CD4-positive, CD25-positive, alpha-beta regulatory T cell (primary cell): ENCODE results near the gene COG4. TPM values are rescaled to one million over a fixed set of nuclear protein-coding genes. Genes with fewer than 3 reads are reported as not detected.

Source experiments
- ATAC-seq, 2 donors: fragments of 150-1000 bp; cut with Tn5 transposase; one replicate each; pipeline ENCODE4 v1.10.0; 2021; ENCODE audit warnings: low read depth in 2 of 2, moderate number of reproducible peaks in 2 of 2, moderate library complexity in 1 of 2
- DNase-seq, 3 donors: peaks; one replicate each; pipeline versions ENCODE4 v3.0.0 to v3.0.0-alpha.2; 2012 to 2022; ENCODE audit warnings: mixed read lengths in 1 of 3
- H3K27ac ChIP-seq: one replicate; pipeline ENCODE4 v1.7.0; 2013; ENCODE audit warnings: mild to moderate bottlenecking, low read length; ENCODE audit not compliant: insufficient read depth, poor library complexity, severe bottlenecking
- H3K27me3 ChIP-seq: one replicate; pipeline ENCODE4 v1.7.0; 2013; ENCODE audit warnings: low read length; ENCODE audit not compliant: control insufficient read depth, insufficient read depth
- H3K36me3 ChIP-seq: one replicate; pipeline ENCODE4 v1.7.0; 2013; ENCODE audit warnings: mild to moderate bottlenecking, low read length, moderate library complexity; ENCODE audit not compliant: control insufficient read depth, insufficient read depth
- H3K4me1 ChIP-seq: 2 replicates; pipeline ENCODE4 v1.7.0; 2013; ENCODE audit warnings: mild to moderate bottlenecking, low read length; ENCODE audit not compliant: insufficient read depth, control insufficient read depth, poor library complexity, severe bottlenecking
- H3K4me3 ChIP-seq: one replicate; pipeline ENCODE4 v1.7.0; 2013; ENCODE audit warnings: low read depth, mild to moderate bottlenecking, low read length, moderate library complexity
- H3K9me3 ChIP-seq, 2 experiments: 1 replicate in 1 of 2; 2 replicates in 1 of 2; pipeline ENCODE4 v1.7.0; 2013; ENCODE audit warnings: low read length in 2 of 2, mild to moderate bottlenecking in 1 of 2, moderate library complexity in 1 of 2; ENCODE audit not compliant: control insufficient read depth in 2 of 2
- H3K27ac Mint-ChIP-seq, 3 donors: one replicate each; pipeline ENCODE4 v1.8.0; 2020 to 2022; ENCODE audit warnings: mild to moderate bottlenecking in 3 of 3, mixed read lengths in 3 of 3, moderate library complexity in 2 of 3
- H3K27me3 Mint-ChIP-seq: one replicate; pipeline ENCODE4 v1.8.0; 2022; ENCODE audit warnings: mild to moderate bottlenecking, mixed read lengths
- H3K36me3 Mint-ChIP-seq: one replicate; pipeline ENCODE4 v1.8.0; 2020; ENCODE audit warnings: mixed read lengths
- H3K4me1 Mint-ChIP-seq, 4 donors: one replicate each; pipeline ENCODE4 v1.8.0; 2020 to 2022; ENCODE audit warnings: mixed read lengths in 4 of 4, mild to moderate bottlenecking in 1 of 4
- H3K4me3 Mint-ChIP-seq, 4 donors: one replicate each; pipeline ENCODE4 v1.8.0; 2020 to 2022; ENCODE audit warnings: mild to moderate bottlenecking in 4 of 4, mixed read lengths in 4 of 4, moderate library complexity in 3 of 4
- H3K9me3 Mint-ChIP-seq, 7 donors: one replicate each; pipeline ENCODE4 v1.8.0; 2020 to 2022; ENCODE audit warnings: mixed read lengths in 7 of 7, mild to moderate bottlenecking in 3 of 7, moderate library complexity in 2 of 7
- polyA plus RNA-seq, 4 donors: library from polyadenylated mRNA; unstranded; fragments of 300-500 nt; fragmentation: Illumina TruSeq; gene quantifications; one replicate each; pipeline ENCODE4 v1.2.3, GENCODE V29; 2021
- total RNA-seq: library from RNA; stranded (reverse); gene quantifications from one replicate; pipeline ENCODE4 v1.2.3, GENCODE V29; 2022

Gene COG4
- total RNA-seq (57.4 TPM), polyA plus RNA-seq (10 to 100 TPM; 37.5 to 73.2 (median 48.1) TPM)

DNA sequence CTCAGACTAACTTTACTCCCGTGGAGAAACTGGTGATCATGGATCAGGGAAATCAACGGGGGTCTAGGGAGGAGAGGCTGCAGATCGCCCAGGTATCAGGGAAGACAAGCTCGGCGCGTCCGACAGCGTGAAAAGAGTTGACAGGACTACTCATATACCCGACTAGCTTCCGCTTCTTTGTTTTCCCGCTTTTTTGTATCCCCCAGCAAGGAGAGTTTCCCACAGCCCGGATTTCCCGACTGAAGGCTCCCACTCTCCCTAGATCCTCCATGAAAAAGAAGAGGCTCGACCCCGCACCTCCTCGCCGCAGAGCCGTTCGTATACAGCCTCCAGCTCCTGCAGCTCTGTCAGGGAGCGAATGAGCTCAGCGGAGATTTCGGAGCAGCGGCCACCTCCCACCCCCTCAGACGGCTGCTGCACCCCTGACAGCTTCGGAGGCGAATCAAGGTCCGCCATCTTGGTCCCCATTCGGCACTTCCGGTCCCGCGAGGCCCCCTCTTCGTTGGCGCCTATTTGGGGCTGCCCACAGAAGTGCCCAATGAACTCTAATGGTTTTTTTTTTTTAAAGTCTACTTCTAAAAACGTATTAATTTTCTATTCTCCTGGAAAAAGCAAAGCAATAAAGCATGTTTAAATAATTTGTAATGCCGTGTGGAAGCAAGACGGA is at the start of gene COG4:
Gene COG4 (minus strand): TSS at position 479 of the 667 bp plus-strand sequence. CDS start 11 bp downstream, at position 468.
- ATAC-seq (peak; percentile 76), DNase-seq (peak; percentile 90 to 93 (median 92))
- Mint-ChIP-seq H3K27me3 (peaks cover 5% of the 10 kb centered on the region), H3K4me3 (peak within 1 kb of the TSS; percentile 97 to 100 (median 98)), H3K4me1 (peaks cover 30 to 73% (median 51%) of the 10 kb centered on the region in 4 donors), H3K27ac (peak within 1 kb of the TSS; percentile 98 to 100 (median 98)), H3K9me3 (no peaks in the 10 kb centered on the region), H3K36me3 (peaks cover 13% of the 10 kb centered on the region)
- Histone ChIP-seq H3K4me3 (peak within 1 kb of the TSS; percentile 100), H3K36me3 (peaks cover 21% of the 10 kb centered on the region), H3K27me3 (no peaks in the 10 kb centered on the region), H3K9me3 (no peaks in the 10 kb centered on the region), H3K27ac (peak within 1 kb of the TSS; percentile 94), H3K4me1 (peaks cover 60% of the 10 kb centered on the region)

DNA sequence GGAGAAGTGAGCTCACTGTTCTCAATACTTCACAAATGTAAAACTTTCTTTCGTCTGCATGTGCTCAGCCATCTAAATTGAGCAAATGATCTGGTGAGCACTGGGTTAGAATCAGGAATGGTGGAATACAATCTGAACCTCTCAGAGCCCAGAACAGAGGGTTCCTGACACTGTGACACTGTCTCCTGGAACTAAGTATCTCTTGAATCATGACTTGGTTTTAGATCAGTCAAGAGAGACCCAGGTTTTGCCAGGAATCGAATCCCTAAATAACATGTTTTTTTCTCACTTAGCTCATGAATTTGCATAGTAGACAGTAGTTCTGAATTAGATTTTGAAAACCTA is 49.5 kb upstream of the COG4 start:
- peaks cover 36% of the 10 kb centered on the region for H3K36me3 Mint-ChIP-seq
- no peak overlapping the region for H3K4me3 Mint-ChIP-seq
- H3K4me1 Mint-ChIP-seq = peaks cover 4 to 10% (median 6%) of the 10 kb centered on the region in 4 donors
- H3K4me3 ChIP-seq = no peak overlapping the region
- ATAC-seq = no peak
- no peaks in the 10 kb centered on the region for H3K9me3 Mint-ChIP-seq
- no peaks in the 10 kb centered on the region for H3K27me3 ChIP-seq
- H3K27ac ChIP-seq = no peak overlapping the region
- no peak for DNase-seq
- H3K9me3 ChIP-seq = no peaks in the 10 kb centered on the region
- H3K27me3 Mint-ChIP-seq = no peaks in the 10 kb centered on the region
- H3K36me3 ChIP-seq = peaks cover 61% of the 10 kb centered on the region
- no peak overlapping the region for H3K27ac Mint-ChIP-seq
- H3K4me1 ChIP-seq = no peaks in the 10 kb centered on the region

DNA sequence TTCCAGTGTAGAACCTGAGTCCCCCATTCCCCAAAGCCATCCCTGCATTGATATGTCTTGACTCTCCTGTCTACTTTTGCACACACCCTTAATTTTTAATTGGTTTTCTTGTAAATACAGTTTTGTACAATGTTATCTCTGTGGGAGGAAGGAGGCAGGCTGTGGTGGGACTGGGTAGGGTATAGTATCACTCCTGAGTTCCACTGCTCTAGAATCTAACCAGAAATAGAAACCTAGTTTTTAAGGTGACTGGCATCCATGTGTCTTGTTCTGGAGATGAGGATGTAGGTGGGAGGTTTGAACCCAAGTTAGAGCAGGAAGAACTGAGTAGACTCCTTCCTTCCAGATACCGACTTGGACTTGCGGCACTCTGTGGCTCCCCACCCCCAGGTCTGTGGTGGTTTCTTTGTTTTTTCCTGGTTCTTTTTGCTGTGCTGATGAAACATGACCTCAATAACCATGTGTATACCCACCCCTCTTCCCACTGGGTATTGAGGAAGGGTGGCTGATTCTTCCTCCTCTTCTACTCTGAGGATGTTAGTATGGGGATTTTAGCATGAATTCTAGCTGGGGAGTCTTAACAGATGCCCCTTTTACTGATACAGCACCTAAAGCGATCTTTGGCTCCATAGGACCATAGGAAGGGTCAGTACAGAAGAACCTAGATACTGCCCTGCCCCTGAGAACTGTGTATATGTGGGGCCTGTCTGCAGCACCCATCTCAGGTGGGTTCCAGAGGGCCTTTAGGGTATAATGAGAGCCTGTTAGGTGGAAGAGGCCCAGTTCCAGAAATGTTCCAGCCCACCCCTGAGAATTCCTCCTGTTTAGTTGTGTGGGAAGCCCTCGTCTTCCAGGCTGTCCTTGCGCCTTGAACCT is 48.9 kb upstream of the COG4 start:
- H3K36me3 Mint-ChIP-seq = peaks cover 38% of the 10 kb centered on the region
- peaks cover 67% of the 10 kb centered on the region for H3K36me3 ChIP-seq
- H3K4me1 ChIP-seq = no peaks in the 10 kb centered on the region
- no peaks in the 10 kb centered on the region for H3K27me3 Mint-ChIP-seq
- H3K4me3 Mint-ChIP-seq = no peak overlapping the region
- H3K27ac ChIP-seq = no peak overlapping the region
- H3K9me3 Mint-ChIP-seq = no peaks in the 10 kb centered on the region
- H3K27me3 ChIP-seq = no peaks in the 10 kb centered on the region
- H3K27ac Mint-ChIP-seq = peak overlapping the region in 2 of 3 donors; percentile 12 to 37
- no peak overlapping the region for H3K4me3 ChIP-seq
- no peak for DNase-seq
- no peak for ATAC-seq
- H3K4me1 Mint-ChIP-seq = peaks cover 4 to 10% (median 6%) of the 10 kb centered on the region in 4 donors
- H3K9me3 ChIP-seq = no peaks in the 10 kb centered on the region

DNA sequence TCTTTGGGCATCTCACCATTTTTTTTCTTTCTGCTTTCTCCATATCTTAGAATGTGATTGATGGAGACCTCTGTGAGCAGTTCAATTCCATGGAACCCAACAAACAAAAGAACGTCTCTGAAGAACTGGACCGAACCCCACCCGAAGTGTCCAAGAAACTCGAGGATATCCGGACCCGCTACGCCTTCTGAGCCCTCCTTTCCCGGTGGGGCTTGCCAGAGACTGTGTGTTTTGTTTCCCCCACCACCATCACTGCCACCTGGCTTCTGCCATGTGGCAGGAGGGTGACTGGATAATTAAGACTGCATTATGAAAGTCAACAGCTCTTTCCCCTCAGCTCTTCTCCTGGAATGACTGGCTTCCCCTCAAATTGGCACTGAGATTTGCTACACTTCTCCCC is 48.3 kb upstream of the COG4 start:
- Histone ChIP-seq H3K4me1 (no peaks in the 10 kb centered on the region), H3K36me3 (peaks cover 74% of the 10 kb centered on the region), H3K27ac (no peak overlapping the region), H3K4me3 (no peak overlapping the region), H3K9me3 (no peaks in the 10 kb centered on the region), H3K27me3 (no peaks in the 10 kb centered on the region)
- H3K4me3 Mint-ChIP-seq = no peak overlapping the region
- H3K9me3 Mint-ChIP-seq = no peaks in the 10 kb centered on the region
- DNase-seq = no peak
- H3K4me1 Mint-ChIP-seq = peaks cover 4 to 7% (median 5%) of the 10 kb centered on the region in 4 donors
- peaks cover 45% of the 10 kb centered on the region for H3K36me3 Mint-ChIP-seq
- no peaks in the 10 kb centered on the region for H3K27me3 Mint-ChIP-seq
- no peak for ATAC-seq
- H3K27ac Mint-ChIP-seq = peak overlapping the region in 1 of 3 donors; percentile 37

DNA sequence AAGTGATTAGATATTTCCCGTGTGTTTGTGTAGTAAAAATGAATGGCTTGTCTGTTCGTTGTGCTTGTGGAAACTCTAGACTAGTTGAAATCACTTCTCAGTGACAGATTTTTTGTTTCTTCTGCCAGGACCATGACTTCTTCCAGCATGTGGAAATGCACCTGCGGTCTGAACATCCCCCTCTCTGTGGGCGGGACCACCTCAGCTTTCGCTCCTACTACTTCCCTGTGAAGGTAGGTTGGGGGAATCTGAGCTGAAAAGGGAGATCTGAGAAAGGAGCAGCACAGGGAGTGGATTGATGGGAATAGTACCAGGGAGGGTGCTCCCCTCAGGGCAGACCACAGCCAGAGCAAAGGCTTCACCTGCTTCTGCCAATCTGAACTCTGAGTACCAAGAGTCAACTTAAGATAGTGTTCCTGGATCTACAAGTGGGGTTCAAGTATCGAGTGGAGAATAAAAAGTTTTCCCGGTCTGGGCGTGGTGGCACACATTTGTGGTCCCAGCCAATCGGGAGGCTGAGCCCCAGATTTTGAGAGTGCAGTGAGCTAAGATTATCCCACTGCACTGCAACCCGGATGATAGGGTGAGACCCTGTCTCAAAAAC is 47.7 kb upstream of the COG4 start:
- H3K9me3 ChIP-seq = no peaks in the 10 kb centered on the region
- H3K27ac Mint-ChIP-seq = peak overlapping the region in 2 of 3 donors; percentile 26 to 65
- peaks cover 79% of the 10 kb centered on the region for H3K36me3 ChIP-seq
- peaks cover 0 to 5% (median 4%) of the 10 kb centered on the region in 4 donors for H3K4me1 Mint-ChIP-seq
- peaks cover 46% of the 10 kb centered on the region for H3K36me3 Mint-ChIP-seq
- no peaks in the 10 kb centered on the region for H3K27me3 ChIP-seq
- no peaks in the 10 kb centered on the region for H3K27me3 Mint-ChIP-seq
- H3K27ac ChIP-seq = no peak overlapping the region
- H3K4me3 Mint-ChIP-seq = no peak overlapping the region
- H3K9me3 Mint-ChIP-seq = no peaks in the 10 kb centered on the region
- H3K4me1 ChIP-seq = no peaks in the 10 kb centered on the region
- no peak overlapping the region for H3K4me3 ChIP-seq
- DNase-seq (no peak), ATAC-seq (no peak)

DNA sequence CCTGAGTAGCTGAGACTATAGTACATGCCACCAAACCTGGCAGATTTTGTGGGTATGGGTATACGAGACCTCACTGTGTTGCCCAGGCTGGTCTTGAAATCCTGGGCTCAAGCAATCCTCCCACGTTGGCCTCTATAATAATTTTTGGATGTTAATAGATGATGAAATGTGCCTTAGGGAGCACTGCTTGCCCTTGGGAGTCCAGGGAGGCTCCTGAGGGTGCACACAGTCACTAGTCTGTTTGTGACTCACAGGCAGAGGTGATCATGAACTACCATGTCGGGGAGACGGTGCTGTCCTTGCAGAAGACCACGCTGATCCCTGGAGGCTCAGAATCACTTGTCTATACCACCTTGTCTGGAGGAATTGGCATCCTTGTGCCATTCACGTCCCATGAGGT is 46.4 kb upstream of the COG4 start:
- Histone ChIP-seq H3K4me3 (no peak overlapping the region), H3K9me3 (no peaks in the 10 kb centered on the region), H3K4me1 (no peaks in the 10 kb centered on the region), H3K27ac (no peak overlapping the region), H3K36me3 (peaks cover 92% of the 10 kb centered on the region), H3K27me3 (no peaks in the 10 kb centered on the region)
- ATAC-seq (no peak), DNase-seq (no peak)
- peaks cover 53% of the 10 kb centered on the region for H3K36me3 Mint-ChIP-seq
- H3K27me3 Mint-ChIP-seq = no peaks in the 10 kb centered on the region
- H3K4me1 Mint-ChIP-seq = peaks cover 0 to 4% (median 3%) of the 10 kb centered on the region in 4 donors
- no peak overlapping the region for H3K27ac Mint-ChIP-seq
- no peaks in the 10 kb centered on the region for H3K9me3 Mint-ChIP-seq
- H3K4me3 Mint-ChIP-seq = no peak overlapping the region

DNA sequence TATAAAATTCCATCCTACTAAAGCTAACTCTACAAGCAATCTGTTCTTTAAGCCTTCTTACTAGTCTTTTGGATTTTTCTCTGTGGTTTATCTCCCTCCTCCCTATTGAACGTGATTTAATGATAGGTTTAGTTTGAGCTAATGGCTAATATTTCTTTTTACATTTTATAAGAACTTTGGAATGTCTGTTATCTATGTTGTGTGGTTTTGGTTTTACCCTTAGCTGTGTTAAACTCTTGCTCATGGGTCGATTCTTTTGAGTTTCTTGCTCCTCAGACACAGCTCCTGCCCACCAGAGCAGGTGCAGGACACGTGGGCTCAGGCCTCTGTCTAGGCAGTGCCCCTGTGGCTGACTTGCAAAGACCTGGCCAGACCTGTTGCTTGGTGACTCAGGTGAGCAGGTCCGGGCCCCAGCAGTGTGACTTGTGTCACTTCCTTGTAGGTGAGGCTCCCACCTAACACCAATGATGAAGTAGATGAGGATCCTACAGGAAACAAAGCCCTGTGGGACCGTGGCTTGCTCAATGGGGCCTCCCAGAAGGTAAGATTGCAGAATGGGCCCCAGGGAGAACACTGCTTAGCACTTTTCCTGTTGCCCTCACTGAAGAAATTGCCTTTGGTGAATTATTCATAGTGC is 45.4 kb upstream of the COG4 start:
- Histone ChIP-seq H3K4me3 (no peak overlapping the region), H3K27me3 (no peaks in the 10 kb centered on the region), H3K4me1 (no peaks in the 10 kb centered on the region), H3K27ac (no peak overlapping the region), H3K36me3 (peaks cover 98% of the 10 kb centered on the region), H3K9me3 (no peaks in the 10 kb centered on the region)
- no peak for DNase-seq
- Mint-ChIP-seq H3K36me3 (peaks cover 63% of the 10 kb centered on the region), H3K9me3 (no peaks in the 10 kb centered on the region), H3K4me3 (no peak overlapping the region), H3K4me1 (peaks cover 0 to 2% (median 0%) of the 10 kb centered on the region in 4 donors), H3K27ac (peak overlapping the region in 1 of 3 donors; percentile 80), H3K27me3 (no peaks in the 10 kb centered on the region)
- no peak for ATAC-seq
